ENCODE data around the gene PHF11.
A peak's percentile ranks its signal among the peaks of the same experiment; 100 is the strongest.

The PHF11 gene

GRCh38 chr13:49497272-49497671 lies 1.5 kb downstream of the PHF11 start:
- DNase-seq (ENCODE audit: low read depth): no peak
- TF ChIP-seq CTCF (conservative IDR thresholded peaks at IDR 0.05; ENCODE audit: low read length): no peak
- no peak overlapping the region for H3K4me3 ChIP-seq (ENCODE audit: low read length)

GRCh38 chr13:49498206-49498605 lies 2.5 kb downstream of the PHF11 start:
- H3K4me3 ChIP-seq (ENCODE audit: low read length): no peak overlapping the region

GRCh38 chr13:49499889-49500660 lies 4.3 kb downstream of the PHF11 start:
- no peak for TF ChIP-seq CTCF (conservative IDR thresholded peaks at IDR 0.05; ENCODE audit: low read length)
- 0 out of 2 replicates have a peak overlapping the region, but pooled peaks have one; percentile 3 for H3K4me3 ChIP-seq (ENCODE audit: low read length)
- DNase-seq (ENCODE audit: low read depth): peak; percentile 70

More at GRCh38 chr13:49498206-49498605, 2.5 kb downstream of the PHF11 start:
- no peak for DNase-seq (ENCODE audit: low read depth)
- TF ChIP-seq CTCF (conservative IDR thresholded peaks at IDR 0.05; ENCODE audit: low read length): no peak

- H3K4me3 ChIP-seq (ENCODE audit: low read length): no peak overlapping the region
- no peak for TF ChIP-seq CTCF (conservative IDR thresholded peaks at IDR 0.05; ENCODE audit: low read length)
- peak; percentile 75 for DNase-seq (ENCODE audit: low read depth)
Observed at GRCh38 chr13:49502954-49503353, 7.2 kb downstream of the PHF11 start.

- H3K4me3 ChIP-seq (ENCODE audit: low read length): no peak overlapping the region
- no peak for TF ChIP-seq CTCF (conservative IDR thresholded peaks at IDR 0.05; ENCODE audit: low read length)
Observed at GRCh38 chr13:49503951-49504350, 8.2 kb downstream of the PHF11 start.

GRCh38 chr13:49512578-49512977 lies 16.8 kb downstream of the PHF11 start:
- TF ChIP-seq CTCF (conservative IDR thresholded peaks at IDR 0.05; ENCODE audit: low read length): no peak
- no peak for DNase-seq (ENCODE audit: low read depth)
- H3K4me3 ChIP-seq (ENCODE audit: low read length): no peak overlapping the region

More at GRCh38 chr13:49503951-49504350, 8.2 kb downstream of the PHF11 start:
- peak; percentile 40 for DNase-seq (ENCODE audit: low read depth)

GRCh38 chr13:49516467-49516866 lies 20.7 kb downstream of the PHF11 start:
- no peak overlapping the region for H3K4me3 ChIP-seq (ENCODE audit: low read length)
- no peak for TF ChIP-seq CTCF (conservative IDR thresholded peaks at IDR 0.05; ENCODE audit: low read length)
- no peak for DNase-seq (ENCODE audit: low read depth)

Data from AG10803 (cell line).